HFFc6 (cell line): ENCODE data around the gene RND3. TPM values are rescaled to one million over a fixed set of nuclear protein-coding genes. Genes with fewer than 3 reads are reported as not detected.
A peak's percentile ranks its signal among the peaks of the same experiment; 100 is the strongest.

Experiments
- DNase-seq: peaks from one replicate; pipeline ENCODE4 v3.0.0-alpha.2; 2018
- H3K27ac Mint-ChIP-seq: 2 replicates; pipeline ENCODE4 v1.8.0; 2020; ENCODE audit warnings: mild to moderate bottlenecking, mixed read lengths
- H3K27me3 Mint-ChIP-seq: 2 replicates; pipeline ENCODE4 v1.8.0; 2021; ENCODE audit warnings: mild to moderate bottlenecking, moderate library complexity, mixed read lengths; ENCODE audit not compliant: insufficient read depth
- H3K36me3 Mint-ChIP-seq: 2 replicates; pipeline ENCODE4 v1.8.0; 2021; ENCODE audit warnings: low read depth, mixed read lengths
- H3K4me1 Mint-ChIP-seq: 2 replicates; pipeline ENCODE4 v1.8.0; 2020; ENCODE audit warnings: low read depth, mixed read lengths
- H3K4me3 Mint-ChIP-seq: 2 replicates; pipeline ENCODE4 v1.8.0; 2020; ENCODE audit warnings: mild to moderate bottlenecking, moderate library complexity, mixed read lengths
- H3K9me3 Mint-ChIP-seq: 2 replicates; pipeline ENCODE4 v1.8.0; 2020; ENCODE audit warnings: mild to moderate bottlenecking, mixed read lengths
- total RNA-seq, 6 experiments: library from RNA; stranded (reverse); fragmentation: NEBNext Ultra II Directional; extraction: Animal tissue kit (Norgen Biotek cat#: 25700); gene quantifications; 2 replicates in 1 of 6; 3 replicates in 5 of 6; pipeline ENCODE4 v1.2.3, GENCODE V29; 2021
- TF ChIP-seq, protein P1 (sequence below): fragments of 200-600 bp; sonication (generic); IDR thresholded peaks from 2 replicates; pipeline ENCODE4 v1.5.0; 2021; ENCODE audit warnings: antibody characterized with exemption, mild to moderate bottlenecking

Gene RND3
- total RNA-seq, 6 experiments from 2014 or later: 365 to 525 (median 438) TPM

DNA sequence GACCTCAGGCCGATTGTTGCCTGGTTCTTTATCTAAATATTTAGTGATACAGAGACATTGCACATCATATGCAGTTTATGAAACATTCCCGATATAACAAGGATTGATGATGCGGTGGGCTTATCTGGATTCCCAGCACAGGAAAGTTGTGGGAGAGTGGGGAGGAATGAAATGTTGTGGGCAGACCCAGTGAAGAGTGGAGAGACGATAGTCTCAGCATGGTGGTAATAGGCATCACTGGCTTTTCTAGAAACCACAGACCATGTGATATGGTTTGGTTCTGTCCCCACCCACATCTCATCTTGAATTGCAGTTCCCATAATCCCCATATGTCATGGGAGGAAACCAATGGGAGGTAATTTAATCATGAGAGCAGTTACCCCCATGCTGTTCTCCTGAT lies 34.8 kb upstream of the RND3 start:
- Mint-ChIP-seq H3K27ac (no peak overlapping the region), H3K4me1 (peaks cover 74% of the 10 kb centered on the region), H3K4me3 (no peak overlapping the region), H3K27me3 (no peaks in the 10 kb centered on the region), H3K36me3 (peaks cover 24% of the 10 kb centered on the region), H3K9me3 (peaks cover 10% of the 10 kb centered on the region)
- no peak for DNase-seq
- TF ChIP-seq, protein P1, sequence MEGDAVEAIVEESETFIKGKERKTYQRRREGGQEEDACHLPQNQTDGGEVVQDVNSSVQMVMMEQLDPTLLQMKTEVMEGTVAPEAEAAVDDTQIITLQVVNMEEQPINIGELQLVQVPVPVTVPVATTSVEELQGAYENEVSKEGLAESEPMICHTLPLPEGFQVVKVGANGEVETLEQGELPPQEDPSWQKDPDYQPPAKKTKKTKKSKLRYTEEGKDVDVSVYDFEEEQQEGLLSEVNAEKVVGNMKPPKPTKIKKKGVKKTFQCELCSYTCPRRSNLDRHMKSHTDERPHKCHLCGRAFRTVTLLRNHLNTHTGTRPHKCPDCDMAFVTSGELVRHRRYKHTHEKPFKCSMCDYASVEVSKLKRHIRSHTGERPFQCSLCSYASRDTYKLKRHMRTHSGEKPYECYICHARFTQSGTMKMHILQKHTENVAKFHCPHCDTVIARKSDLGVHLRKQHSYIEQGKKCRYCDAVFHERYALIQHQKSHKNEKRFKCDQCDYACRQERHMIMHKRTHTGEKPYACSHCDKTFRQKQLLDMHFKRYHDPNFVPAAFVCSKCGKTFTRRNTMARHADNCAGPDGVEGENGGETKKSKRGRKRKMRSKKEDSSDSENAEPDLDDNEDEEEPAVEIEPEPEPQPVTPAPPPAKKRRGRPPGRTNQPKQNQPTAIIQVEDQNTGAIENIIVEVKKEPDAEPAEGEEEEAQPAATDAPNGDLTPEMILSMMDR: no peak

DNA sequence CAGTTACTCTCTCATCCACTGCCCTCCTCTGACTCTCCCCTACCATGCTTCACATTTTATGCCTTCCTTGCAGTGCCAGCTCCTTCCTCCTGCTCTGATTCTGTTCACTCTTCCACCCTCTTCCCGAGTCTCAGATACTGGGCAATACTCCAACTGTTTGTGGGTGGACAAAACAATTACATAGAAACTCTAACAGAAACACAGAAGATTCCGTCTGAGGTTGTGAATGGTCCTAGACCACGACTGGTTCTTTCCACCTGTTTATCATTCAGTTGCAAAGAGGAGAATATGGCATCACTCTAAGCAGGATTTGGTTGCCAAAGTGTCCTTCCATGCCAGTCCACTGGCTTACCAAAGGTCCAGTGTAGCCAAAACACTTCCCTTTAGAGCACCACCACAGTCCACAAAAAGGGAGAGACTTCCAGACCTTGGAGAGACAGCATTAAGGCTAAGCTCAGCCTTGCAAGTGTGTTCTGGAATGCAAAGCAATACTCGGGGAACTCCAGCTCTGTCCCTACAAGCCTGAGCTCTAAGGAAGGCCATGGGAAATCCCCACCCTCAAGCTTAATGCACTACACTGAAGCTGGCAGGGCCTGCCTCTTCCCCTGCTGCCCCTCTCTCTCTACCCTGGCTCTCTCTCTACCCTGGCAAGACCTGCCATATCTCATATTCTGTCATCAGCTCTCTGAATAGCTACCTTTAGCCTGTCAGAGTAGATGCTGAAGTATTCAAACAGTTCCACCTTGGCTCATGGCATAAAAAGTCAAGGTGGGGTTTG lies 33.6 kb upstream of the RND3 start:
- peak; percentile 69 for DNase-seq
- TF ChIP-seq, protein P1: no peak
- Mint-ChIP-seq H3K36me3 (peaks cover 30% of the 10 kb centered on the region), H3K4me1 (peaks cover 68% of the 10 kb centered on the region), H3K4me3 (peak overlapping the region; percentile 67), H3K9me3 (peaks cover 10% of the 10 kb centered on the region), H3K27me3 (no peaks in the 10 kb centered on the region), H3K27ac (peak overlapping the region; percentile 80)

DNA sequence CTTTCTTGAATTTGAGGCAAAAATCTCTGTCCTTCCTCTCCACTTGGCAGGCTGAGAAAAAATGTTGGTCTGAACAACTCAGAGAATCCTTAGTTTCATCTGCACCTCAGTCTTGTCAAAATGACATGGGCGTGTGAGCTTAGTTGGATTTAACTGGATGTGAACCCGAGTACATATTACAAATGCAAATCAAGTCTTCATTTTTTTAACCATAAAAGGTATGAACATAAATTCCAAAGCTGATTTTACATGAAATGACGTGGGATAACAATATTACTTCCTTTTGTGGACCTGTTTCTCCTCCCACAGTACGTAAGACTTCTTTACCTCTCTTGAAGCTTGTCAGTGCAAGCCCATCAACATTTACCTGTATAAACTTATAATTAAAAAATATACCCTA lies 32.6 kb upstream of the RND3 start:
- peaks cover 29% of the 10 kb centered on the region for H3K36me3 Mint-ChIP-seq
- DNase-seq: no peak
- peak overlapping the region; percentile 28 for H3K4me3 Mint-ChIP-seq
- no peaks in the 10 kb centered on the region for H3K27me3 Mint-ChIP-seq
- H3K27ac Mint-ChIP-seq: peak overlapping the region; percentile 80
- peaks cover 10% of the 10 kb centered on the region for H3K9me3 Mint-ChIP-seq
- TF ChIP-seq, protein P1: no peak
- peaks cover 72% of the 10 kb centered on the region for H3K4me1 Mint-ChIP-seq

DNA sequence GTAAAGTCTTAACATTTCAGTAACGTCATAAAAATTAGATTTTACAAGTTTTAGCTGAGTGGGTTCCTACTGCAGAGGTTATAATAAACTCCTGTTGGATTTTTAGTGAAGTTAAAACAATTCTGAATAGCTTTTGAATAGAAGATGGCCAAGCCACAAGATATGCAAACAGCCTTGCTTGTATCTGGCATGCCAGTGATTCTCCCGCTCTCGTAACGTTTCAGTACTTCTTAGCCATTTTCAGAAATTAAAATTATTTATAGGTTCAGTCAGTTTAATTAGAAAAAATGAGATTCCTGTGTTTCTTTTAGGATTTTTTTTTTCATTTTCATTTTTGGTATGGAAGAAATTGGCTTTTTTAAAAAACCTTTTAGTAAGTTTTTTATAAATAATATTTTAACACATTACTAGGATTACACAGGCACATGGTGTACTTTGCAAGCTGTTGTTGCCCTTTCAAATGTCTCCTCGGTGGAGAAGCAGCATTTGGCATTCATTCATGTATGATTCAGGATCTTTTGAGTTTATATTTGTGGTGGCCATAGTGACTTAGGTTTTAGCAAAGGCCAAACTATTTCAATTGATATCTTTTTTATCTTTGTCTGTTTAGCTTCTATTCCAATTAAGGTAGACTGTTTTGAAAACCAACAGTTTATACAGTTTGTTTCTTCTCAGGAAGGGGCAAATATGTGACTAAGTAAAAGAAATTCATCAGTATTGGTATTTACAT lies 30.6 kb upstream of the RND3 start:
- no peaks in the 10 kb centered on the region for H3K27me3 Mint-ChIP-seq
- H3K27ac Mint-ChIP-seq: peak overlapping the region; percentile 80
- TF ChIP-seq, protein P1: no peak
- peaks cover 4% of the 10 kb centered on the region for H3K9me3 Mint-ChIP-seq
- H3K4me1 Mint-ChIP-seq: peaks cover 90% of the 10 kb centered on the region
- DNase-seq: peak; percentile 82
- H3K4me3 Mint-ChIP-seq: peak overlapping the region; percentile 35
- peaks cover 11% of the 10 kb centered on the region for H3K36me3 Mint-ChIP-seq

DNA sequence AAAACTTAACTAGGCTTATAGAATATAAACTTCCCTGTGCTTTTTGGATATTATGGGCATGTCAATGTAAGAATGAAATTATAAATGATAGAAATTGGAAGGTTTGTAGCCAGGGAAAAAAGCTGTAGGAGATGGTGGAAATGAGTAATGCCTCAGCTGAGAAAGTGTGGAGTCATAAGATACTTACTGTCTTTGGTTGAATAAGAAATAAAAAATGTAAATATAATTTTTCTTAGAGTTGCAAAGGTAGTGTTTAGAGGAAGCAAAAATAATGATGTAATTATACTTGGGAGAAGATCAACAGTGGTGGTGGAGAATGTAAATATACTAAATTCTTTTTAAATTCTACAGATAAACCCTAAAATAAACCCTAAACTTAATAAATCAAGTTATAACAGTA lies 26.2 kb upstream of the RND3 start:
- H3K27me3 Mint-ChIP-seq: peaks cover 2% of the 10 kb centered on the region; the same call in 1 of the 2 replicates
- TF ChIP-seq, protein P1: no peak
- H3K4me3 Mint-ChIP-seq: no peak overlapping the region
- peak overlapping the region; percentile 81 for H3K27ac Mint-ChIP-seq
- peak; percentile 36 for DNase-seq
- no peaks in the 10 kb centered on the region for H3K9me3 Mint-ChIP-seq
- peaks cover 11% of the 10 kb centered on the region for H3K36me3 Mint-ChIP-seq
- H3K4me1 Mint-ChIP-seq: peaks cover 51% of the 10 kb centered on the region
